RWPE2 (cell line): ENCODE results near the gene RNF227.

ENCODE experiments used
- ATAC-seq: fragments of 200-7000 bp; cut with Tn5 transposase; 3 replicates; pipeline ENCODE4 v1.9.1; 2021; ENCODE audit warnings: low read depth
- DNase-seq: peaks from one replicate; pipeline ENCODE4 v3.0.0-alpha.2; 2020; ENCODE audit warnings: low spot score
- H3K27ac ChIP-seq: fragments of 450-650 bp; 2 replicates; pipeline ENCODE4 v1.5.1; 2017; ENCODE audit warnings: mild to moderate bottlenecking; ENCODE audit not compliant: poor library complexity, severe bottlenecking
- H3K27me3 ChIP-seq: fragments of 250-450 bp; sonication (Bioruptor Pico); 2 replicates; pipeline ENCODE4 v1.5.1; 2021; ENCODE audit warnings: mild to moderate bottlenecking, moderate library complexity; ENCODE audit not compliant: insufficient read depth, poor library complexity, severe bottlenecking
- H3K36me3 ChIP-seq: fragments of 250-450 bp; sonication (Bioruptor Pico); 2 replicates; pipeline ENCODE4 v1.5.1; 2020; ENCODE audit warnings: low read depth, mild to moderate bottlenecking, moderate library complexity
- H3K4me1 ChIP-seq: fragments of 250-450 bp; sonication (Bioruptor Pico); 2 replicates; pipeline ENCODE4 v1.5.1; 2021; ENCODE audit warnings: mild to moderate bottlenecking, moderate library complexity; ENCODE audit not compliant: insufficient read depth, poor library complexity, severe bottlenecking
- H3K4me3 ChIP-seq: fragments of 250-450 bp; sonication (Bioruptor Pico); 2 replicates; pipeline ENCODE4 v1.5.1; 2021; ENCODE audit warnings: mild to moderate bottlenecking, moderate library complexity; ENCODE audit not compliant: severe bottlenecking
- H3K9me3 ChIP-seq: fragments of 250-450 bp; sonication (Bioruptor Pico); 2 replicates; pipeline ENCODE4 v1.5.1; 2021; ENCODE audit warnings: mild to moderate bottlenecking, moderate library complexity; ENCODE audit not compliant: severe bottlenecking
- TF ChIP-seq, protein P1 (sequence below): fragments of 450-650 bp; IDR thresholded peaks from one replicate; pipeline ENCODE4 v1.5.1; 2017; ENCODE audit warnings: mild to moderate bottlenecking, moderate library complexity; ENCODE audit not compliant: poor library complexity, severe bottlenecking

Gene RNF227

DNA sequence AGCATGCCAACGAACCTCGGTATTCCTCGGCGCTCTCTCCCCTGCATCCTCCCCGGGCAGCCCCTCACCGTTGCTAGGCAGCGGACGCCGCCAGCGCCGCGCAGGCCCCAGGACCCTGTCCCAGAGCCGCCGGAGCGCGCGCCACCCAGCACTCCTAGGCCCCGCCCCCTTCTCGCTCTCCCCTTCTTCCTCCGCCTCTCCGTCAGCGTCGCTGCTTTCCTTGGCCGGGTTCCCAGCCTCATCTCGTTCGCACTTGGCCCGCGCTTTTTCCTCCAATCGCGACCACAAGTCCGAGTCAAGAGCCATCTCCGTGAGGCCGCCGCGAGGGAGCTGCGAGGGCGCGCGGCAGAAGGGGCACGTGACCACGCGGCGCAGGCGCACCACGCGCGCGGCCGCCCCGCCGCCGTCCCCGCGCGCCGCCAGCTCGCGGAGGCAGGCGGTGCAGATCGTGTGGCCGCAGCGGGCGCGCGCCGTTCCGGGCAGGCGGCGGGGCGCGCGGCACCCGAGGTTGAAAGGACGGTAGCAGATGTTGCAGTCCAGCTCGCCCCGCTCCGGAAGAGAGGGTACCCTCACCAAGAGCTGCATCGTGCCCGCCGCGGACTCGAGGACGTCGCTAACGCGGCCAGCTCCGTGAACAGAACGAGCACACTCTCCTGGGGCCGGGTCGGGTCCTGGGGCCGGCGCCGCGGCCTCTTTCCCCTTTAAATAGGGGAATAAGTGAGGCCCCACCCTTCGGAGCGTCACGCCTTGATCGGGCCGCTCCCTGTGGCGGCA lies at the start of gene RNF227:
Gene RNF227 (minus strand): TSS at position 679 of the 774 bp plus-strand sequence. CDS start 94 bp downstream, at position 585.
- Histone ChIP-seq H3K27me3 (no peaks in the 10 kb centered on the region), H3K4me3 (peak within 1 kb of the TSS; percentile 42), H3K4me1 (peaks cover 14% of the 10 kb centered on the region), H3K36me3 (peaks cover 11% of the 10 kb centered on the region), H3K27ac (peak within 1 kb of the TSS; percentile 54), H3K9me3 (no peaks in the 10 kb centered on the region)
- TF ChIP-seq, protein P1, sequence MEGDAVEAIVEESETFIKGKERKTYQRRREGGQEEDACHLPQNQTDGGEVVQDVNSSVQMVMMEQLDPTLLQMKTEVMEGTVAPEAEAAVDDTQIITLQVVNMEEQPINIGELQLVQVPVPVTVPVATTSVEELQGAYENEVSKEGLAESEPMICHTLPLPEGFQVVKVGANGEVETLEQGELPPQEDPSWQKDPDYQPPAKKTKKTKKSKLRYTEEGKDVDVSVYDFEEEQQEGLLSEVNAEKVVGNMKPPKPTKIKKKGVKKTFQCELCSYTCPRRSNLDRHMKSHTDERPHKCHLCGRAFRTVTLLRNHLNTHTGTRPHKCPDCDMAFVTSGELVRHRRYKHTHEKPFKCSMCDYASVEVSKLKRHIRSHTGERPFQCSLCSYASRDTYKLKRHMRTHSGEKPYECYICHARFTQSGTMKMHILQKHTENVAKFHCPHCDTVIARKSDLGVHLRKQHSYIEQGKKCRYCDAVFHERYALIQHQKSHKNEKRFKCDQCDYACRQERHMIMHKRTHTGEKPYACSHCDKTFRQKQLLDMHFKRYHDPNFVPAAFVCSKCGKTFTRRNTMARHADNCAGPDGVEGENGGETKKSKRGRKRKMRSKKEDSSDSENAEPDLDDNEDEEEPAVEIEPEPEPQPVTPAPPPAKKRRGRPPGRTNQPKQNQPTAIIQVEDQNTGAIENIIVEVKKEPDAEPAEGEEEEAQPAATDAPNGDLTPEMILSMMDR, result no peak
- peak; percentile 70 for ATAC-seq
- DNase-seq, result peak; percentile 93

DNA sequence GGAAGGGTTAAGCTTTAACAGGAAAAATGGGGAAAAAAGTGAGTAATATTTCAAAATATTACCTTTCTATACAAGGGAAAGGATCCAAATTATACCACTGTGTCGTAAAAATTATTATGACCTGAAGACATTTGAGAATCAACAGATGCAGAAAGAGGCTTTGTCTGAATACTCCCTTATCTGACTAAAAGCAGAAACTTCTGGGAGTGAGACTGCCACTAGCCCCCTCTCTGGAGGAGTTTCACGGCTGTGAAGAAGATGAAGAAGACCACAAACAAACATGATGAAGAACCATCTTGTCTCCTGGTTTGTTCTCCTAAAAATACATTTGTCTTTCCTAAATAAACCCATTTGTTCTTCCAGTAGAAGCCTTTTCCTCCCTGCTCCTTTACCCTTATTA lies 45.3 kb upstream of the RNF227 start:
- DNase-seq (no peak), ATAC-seq (no peak)
- Histone ChIP-seq H3K9me3 (no peaks in the 10 kb centered on the region), H3K36me3 (no peaks in the 10 kb centered on the region), H3K27me3 (no peaks in the 10 kb centered on the region), H3K27ac (no peak overlapping the region), H3K4me1 (no peaks in the 10 kb centered on the region), H3K4me3 (no peak overlapping the region)
- TF ChIP-seq, protein P1, result no peak

DNA sequence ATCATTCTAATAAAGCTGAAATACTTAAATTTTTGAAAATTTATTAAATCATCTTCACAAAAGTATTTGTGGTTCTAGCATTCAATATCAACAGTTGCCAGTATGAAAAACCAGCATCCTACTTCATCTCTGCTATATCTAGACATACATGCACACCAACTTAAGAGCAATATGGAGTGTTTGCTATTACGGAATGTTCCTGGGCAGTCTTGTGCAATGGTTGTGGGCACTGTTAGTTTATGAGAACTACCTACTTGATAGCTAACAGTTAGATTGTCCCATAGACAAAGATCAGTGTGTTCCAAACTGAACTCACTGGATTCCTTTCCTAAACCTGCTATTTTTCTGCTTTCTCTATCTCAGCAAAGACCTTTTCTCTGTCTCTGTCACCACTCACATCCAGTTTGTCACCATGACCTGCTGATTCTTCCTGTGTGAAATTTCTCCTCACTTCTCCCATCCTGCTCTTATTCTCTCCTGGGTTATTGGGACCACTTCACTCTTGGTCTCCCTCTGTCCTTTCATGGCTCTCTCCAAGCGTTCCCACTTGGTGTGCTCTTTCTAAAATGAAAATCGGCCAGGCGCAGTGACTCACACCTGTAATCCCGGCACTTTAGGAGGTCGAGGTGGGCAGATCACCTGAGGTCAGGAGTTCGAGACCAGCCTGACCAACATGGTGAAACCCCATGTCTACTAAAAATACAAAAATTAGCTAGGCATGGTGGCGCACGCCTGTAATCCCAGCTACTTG lies 43.6 kb upstream of the RNF227 start:
- Histone ChIP-seq H3K4me3 (no peak overlapping the region), H3K4me1 (no peaks in the 10 kb centered on the region), H3K27me3 (no peaks in the 10 kb centered on the region), H3K36me3 (no peaks in the 10 kb centered on the region), H3K27ac (no peak overlapping the region), H3K9me3 (no peaks in the 10 kb centered on the region)
- no peak for DNase-seq
- no peak for ATAC-seq
- TF ChIP-seq, protein P1, result no peak

DNA sequence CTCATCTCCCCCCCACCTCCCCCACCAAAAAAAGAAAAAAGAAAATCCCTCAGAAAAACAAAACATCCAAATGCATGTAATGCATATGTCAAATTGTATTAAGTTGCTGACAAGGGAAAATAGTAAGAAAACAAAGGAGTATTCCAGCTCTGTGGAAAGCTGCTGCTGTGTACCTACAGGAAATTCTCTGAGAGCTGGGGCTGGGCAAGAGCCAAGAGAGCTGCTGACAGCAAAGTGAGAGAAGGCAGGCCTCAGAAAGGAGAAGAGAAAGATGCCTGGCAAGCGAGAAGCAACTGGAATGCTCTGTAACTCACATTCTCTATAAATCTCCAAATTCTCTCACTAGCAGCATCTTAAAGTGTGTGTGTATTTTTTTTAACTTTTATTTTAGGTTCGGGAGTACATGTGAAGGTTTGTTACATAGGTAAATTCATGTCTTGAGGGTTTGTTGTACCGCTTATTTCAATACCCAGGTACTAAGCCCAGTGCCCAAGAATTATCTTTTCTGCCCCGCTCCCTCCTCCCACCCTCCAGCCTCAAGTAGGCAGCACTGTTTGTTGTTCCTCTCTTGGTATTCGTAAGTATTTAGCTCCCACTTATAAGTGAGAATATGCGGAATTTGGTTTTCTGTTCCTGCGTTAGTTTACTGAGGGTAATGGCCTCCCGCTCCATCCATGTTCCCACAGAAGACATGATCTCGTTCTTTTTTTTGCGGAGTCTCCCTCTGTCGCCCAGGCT lies 40.3 kb upstream of the RNF227 start:
- no peak for ATAC-seq

More for the DNA sequence above, 40.3 kb upstream of the RNF227 start:
- H3K27ac ChIP-seq, result no peak overlapping the region
- H3K4me3 ChIP-seq, result no peak overlapping the region
- no peak for DNase-seq
- TF ChIP-seq, protein P1, result no peak
- H3K4me1 ChIP-seq, result no peaks in the 10 kb centered on the region
- H3K9me3 ChIP-seq, result no peaks in the 10 kb centered on the region
- H3K27me3 ChIP-seq, result no peaks in the 10 kb centered on the region
- no peaks in the 10 kb centered on the region for H3K36me3 ChIP-seq
